Activated CD8-positive, alpha-beta memory T cell treated with anti-CD3 and anti-CD28 coated beads for 4 hours (primary cell): Measurements from ENCODE around the gene CDC14B.
A peak's percentile ranks its signal among the peaks of the same experiment; 100 is the strongest.

Experiments
- DNase-seq, 2 donors: peaks; one replicate each; pipeline ENCODE4 v3.0.0-alpha.2; 2020; ENCODE audit warnings: low read depth in 2 of 2

Gene CDC14B

DNA sequence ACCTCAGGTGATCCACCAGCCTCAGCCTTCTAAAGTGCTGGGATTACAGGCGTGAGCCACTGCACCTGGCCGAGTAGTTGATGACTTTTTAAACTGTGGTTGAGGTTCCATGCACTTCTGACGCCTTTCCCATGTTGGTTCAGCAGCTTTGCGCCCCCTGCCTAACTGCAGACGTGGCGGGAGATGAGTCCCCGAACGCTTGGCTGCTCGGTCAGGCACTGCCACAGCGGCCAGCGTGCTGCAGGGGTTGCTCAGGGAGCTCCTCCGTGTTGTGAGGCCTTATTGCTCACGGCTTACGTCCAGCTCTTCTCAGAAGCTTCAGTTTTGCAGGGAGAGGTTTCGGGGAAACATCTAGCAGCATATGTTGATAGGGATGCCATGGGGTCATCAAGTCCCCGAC lies 134.4 kb downstream of the CDC14B start:
- no peak for DNase-seq

DNA sequence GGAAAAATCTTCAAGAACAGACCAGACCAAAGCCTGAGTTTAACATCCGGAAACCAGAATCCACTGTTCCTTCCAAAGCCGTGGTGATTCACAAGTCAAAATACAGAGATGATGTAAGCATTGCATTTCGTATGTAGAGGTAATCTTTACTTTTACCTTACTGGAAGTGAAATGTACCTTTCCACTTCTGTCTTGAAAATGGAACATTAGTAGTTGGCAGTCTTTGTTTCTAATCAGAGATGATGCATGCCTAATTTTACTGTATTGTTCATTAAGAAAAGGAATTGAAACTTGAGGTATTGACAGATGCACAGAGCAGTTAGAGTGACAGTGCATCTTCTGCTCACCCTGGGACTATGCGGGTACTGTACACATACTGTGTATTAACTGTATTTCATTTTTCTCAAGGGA lies 135.1 kb downstream of the CDC14B start:
- no peak for DNase-seq

DNA sequence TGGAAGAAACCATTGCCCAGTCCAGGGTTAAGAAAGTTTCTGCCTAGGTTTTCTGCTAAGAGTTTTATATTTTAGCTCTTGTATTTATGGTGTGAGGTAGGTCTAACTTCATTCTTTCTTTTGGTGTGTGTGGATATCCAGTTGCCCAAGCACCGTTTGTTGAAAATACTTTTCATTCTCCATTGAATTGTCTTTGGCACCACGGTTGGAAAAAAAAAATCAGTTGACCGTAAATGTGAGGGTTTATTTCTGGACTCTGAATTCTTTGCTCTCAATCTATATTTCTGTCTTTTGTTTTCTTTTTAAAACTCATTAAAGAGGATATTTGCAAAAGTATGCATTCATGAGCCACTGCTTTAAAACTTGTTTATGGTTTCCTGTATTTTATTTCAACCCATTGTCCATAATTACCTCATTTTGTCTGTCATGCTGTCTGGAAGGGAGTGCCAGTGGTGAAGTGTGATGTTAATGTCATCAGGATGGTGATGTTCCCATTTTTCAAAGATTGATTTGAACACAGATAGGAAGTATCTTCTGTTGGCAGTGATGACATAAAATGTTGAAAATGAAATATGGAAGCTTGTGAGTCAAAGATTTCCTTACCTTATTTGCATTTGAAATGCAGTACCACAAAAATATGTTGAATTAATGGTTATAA lies 135.8 kb downstream of the CDC14B start:
- no peak for DNase-seq

DNA sequence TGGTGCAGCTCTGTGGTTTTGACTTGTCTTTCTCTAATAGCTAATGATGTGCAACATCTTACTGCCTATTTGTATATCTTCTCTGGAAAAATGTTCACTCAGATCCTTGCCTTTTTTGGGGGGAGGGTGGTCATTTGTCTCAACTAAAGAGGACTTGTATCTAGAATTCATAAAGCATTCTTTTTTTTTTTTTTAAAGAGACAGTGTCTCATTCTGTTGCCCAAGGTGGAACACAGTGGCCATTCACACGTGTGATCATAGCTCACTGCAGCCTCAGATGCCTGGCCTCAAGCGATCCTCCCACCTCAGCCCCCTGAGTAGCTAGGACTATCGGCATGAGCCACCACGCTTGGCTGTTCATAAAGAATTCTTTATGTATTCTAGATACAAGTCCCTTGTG lies 136.4 kb downstream of the CDC14B start:
- no peak for DNase-seq

DNA sequence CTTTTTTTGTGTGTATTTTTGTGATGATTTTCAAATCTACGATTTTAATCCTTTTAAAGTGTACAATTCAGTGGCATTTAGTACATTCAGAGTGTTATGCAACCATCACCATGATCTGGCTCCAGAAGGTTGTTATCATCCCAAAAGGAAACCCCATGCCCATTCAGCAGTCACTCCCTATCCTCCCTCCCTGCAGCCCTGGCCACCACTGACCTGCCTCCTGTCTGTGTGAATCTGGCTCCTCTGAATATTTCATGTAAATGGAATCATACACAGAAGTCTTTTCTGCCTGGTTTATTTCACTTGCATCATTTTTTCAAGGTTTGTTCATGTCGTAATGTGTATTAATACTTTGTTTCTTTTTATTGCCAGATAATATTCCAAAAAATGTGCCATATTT lies 137.2 kb downstream of the CDC14B start:
- no peak for DNase-seq

DNA sequence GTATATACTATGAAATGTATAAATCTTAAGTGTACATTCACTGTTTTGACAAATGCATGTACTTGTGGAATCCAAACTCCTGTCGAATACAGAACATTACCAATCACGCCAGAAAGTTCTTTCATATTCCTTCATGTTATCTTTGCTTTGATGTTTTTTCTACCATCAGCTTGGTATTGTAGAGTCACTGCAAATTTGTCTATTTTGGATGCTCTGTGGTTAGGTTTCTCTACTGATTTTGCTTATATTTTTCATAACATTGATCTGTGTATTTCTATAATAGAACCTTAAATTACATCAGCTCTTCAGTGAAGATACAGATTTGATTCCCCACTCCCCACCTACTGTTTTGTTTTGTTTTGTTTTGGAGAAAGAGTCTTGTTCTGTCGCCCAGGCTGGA lies 138.9 kb downstream of the CDC14B start:
- DNase-seq = no peak

DNA sequence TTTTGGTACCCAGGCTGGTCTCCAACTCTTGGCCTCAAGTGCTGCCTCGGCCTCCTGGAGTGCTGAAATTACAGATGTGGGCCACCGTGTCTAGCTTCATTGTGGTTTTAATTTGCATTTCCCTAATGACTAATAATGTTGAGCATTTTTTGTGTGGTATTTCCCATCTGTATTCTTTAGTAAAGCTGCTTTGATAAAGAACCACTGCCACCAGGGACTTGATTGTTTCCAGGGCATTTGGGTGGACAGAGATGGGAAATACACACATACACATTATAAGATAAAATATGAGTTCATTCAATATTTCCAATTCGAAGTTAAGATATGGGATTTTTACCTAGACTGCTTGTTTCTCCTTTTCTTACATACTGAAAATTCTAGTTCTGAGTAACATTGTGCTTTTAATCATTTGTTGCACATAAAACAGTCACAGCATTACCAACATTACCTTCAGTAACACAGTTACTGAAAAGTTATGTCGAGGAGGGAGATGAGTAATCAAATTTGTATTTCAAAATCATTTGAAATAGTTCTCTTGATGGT lies 140.7 kb downstream of the CDC14B start:
- DNase-seq = no peak

DNA sequence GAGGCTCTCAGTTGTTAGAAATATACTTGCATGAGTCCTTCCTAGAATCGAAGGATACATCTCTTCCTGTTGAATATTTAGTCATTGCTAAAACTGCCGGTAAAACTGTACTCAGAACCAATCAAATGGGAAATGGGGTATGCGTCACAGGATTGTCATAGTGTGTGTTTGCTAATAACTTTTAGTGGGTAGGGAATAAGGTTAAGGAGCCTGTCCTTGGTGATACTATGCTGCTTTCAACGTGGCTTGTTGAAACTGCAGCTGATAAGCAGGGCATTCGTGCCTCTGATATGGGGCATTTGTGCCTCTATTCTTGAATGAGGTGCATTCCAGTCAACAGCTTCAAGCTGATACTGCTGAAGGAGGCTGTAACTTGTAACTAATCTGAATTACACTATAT lies 143.1 kb downstream of the CDC14B start:
- DNase-seq = no peak

DNA sequence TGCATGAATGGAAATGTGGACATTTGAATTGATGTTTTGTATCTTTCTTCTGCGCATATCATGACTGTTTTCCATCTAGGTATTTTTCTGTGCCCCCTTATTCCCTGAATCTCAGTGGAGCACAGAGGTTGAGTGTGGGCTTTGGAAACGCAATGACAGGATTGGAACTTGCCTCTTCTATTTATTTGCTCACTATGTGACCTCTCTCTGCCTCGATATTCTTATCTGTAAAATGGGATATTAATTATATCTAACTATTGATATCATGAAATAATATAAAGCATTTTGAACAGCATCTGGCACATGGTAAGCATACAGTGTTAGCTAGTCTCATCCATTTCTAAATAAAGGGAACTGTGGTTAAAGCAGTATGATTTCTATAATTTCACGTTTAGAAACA lies 143.6 kb downstream of the CDC14B start:
- DNase-seq = no peak

DNA sequence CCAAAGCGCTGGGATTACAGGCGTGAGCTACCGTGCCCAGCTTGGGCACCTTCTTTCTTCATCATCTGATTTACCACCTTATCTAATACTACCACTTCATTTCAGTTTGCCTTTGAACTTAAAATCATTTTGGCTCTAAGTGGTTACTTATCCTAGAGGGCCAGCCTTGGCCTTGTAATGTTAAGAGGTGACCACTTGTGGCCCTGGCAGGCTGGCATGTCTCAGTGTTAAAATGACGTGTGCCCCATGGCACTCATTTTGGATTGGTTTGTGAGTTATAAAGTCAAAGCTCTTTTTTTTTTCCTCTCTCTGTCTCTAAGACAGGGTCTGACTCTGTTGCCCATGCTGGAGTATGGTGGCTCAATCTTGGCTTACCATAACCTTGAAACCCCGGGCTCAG lies 151.9 kb downstream of the CDC14B start:
- no peak for DNase-seq

DNA sequence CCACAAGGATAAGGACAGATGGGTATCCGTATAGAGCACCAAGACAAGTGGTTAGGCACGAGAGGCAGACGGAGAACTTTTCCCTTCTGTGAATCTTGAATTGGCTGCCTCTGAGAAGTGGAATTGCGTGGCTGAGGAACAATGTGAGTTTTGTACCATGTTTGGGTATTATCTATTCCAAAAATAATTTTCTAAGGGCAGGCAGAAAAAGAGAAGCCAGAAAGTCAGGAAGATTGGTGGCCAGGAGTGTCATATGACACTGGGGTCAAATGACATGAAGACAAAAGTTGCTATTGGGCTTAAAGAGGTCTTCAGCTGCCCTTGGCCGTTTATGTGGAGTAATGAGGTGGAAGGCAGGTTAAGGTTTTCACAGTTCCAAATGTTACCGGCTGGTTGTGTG lies 155.2 kb downstream of the CDC14B start:
- DNase-seq = no peak

DNA sequence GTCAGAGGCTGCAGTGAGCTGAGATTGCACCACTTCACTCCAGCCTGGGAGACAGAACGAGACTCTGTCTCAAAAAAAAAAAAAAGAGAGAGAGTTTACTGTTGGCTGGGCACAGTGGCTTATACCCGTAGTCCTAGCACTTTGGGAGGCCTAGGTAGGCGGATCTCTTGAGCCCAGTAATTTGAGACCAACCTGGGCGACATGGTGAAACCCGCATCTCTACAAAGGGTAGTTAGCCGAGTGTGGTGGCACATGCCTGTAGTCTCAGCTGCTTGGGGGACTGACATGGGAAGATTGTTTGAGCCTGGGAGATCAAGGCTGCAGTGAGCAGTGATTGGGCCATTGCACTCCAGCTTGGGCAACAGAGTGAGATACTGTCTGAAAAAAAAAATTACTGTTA lies 157.1 kb downstream of the CDC14B start:
- DNase-seq = no peak

DNA sequence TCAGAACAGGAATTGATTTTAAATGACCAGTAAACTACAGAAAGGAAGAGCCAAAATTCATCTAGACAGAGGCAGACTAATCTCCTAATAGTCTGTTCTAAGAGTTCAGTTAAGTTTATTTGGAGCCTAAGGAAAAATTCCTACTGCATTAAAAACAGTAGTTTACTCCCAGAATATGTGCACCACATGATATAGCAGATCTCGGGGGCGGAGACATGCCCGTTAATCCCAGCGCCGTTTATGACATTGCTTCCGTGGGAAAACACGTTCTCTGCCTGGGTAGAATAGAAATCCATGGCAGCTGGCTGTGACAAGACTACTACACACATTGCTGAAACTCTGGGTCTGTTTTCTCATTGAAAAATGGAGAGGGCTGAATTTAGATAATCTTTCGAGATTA lies 158.3 kb downstream of the CDC14B start:
- DNase-seq = no peak

DNA sequence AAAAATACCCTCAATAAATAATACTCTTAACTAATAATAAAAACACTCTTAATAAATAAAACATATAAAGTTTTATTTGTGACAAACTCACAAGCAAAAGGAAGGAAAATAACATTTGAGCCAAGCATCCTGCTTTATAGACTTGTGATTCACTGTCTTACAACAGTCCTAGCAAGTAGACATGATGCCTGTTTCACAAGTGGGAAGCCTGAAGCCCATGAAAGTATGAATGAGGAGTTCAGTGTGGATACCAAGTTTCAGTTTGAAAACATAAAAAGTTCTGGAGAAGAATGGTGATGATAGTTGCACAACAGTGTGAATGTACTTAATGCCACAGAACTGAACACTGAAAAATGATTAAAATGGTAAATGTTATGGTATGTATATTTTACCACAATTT lies 158.8 kb downstream of the CDC14B start:
- DNase-seq = no peak

DNA sequence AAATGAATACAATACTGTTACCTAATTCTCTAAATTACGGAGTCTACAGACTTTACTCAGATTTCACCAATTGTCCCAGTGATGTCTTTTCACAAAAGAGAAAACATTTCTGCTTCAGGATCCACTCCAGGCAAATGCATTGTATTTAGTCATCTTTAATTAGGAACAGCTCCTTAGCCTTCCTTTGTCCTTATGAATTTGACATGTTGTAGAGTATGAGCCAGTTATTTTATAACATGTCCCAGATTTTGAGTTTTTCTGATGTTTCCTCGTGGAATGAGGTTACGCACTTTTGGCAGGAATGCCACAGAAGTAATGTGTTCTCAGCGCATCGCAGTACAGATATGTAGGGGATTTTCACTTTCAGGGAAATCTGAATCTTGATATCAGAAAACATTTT lies 159.2 kb downstream of the CDC14B start:
- DNase-seq = no peak

DNA sequence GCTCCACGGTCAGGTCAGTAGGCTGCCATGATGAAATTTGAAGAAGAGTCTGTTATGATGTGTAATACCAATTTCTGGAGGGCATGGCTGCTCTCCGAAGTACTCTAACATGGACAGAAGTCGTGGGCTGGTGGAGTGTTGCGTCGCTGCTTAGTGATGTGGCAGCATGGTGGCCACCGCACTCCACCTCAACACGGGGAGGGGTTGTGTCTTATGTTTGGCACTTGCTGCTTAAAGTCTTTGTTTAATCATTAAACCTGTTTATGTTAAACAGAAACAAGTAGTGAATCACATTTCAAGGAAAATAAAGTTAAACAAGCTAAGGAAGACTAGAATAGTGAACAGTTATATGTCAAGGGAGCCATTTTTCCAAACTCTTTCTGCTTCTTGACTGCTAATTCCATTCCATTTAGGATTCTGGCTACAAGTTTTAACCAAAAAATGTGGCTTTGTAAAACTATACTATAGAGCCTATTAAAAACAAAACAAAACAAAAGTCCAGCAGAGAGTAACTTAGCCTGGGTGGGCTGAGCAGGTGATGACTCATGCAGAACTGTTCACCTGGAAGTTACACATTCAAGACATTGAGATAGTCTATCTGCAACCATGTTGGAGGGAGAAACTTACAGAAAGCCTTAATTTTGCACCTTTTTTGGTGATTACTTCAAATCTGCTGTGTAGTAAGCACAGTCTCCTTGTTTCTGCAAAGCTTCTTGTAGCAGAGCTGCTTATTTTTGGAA lies 160.2 kb downstream of the CDC14B start:
- no peak for DNase-seq

DNA sequence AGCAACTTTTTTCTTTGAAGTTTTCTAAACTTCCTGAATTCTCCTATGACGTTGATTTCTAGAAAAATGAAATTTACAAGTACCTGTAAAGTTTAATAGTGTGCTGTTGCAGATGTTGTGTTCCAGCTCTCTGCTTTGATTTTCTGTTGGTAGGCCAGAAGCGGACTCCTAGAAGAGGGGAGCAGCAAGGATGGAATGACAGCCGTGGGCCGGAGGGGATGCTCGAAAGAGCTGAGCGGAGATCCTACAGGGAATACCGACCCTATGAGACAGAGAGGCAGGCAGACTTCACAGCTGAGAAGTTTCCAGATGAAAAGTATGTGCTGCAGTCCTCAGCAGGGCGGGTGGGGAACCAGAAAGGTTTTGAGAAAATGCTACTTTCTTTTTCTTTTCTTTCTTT lies 161.4 kb downstream of the CDC14B start:
- DNase-seq = no peak

DNA sequence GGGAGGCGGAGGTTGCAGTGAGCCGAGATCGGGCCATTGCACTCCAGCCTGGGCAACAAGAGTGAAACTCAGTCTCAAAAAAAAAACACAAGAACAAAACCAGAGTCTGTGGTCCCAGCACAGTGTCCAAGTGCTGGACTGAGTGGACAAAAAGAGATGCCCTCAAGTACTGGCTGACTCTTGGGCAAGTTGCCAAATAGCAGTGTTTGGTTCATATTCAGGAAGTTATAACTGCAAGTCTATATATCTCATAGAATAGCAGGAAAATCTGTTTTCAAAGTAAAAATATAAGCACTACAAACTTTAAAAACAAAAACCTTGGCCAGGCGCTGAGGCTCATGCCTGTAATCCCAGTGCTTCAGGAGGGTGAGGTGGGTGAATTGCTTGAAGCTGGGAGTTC lies 162.4 kb downstream of the CDC14B start:
- no peak for DNase-seq

DNA sequence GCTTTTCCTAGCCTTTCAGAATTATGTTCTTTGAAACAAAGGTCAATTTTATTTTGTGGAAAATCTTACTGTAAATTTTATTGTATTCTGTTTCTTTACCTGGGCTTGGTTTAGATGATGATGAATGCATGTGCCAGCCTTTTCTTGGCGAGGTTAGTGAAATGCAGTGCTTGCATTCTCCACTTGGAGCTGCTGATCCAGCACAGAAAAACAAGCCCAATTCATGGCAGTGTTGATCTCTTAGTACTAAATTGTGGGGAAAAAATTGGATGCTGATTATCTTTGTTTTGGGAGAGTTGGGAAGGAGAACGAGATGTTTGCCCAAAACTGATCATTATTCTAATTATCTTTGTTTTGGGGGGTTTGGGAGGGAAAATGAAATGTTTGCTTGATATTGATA lies 166.0 kb downstream of the CDC14B start:
- no peak for DNase-seq

DNA sequence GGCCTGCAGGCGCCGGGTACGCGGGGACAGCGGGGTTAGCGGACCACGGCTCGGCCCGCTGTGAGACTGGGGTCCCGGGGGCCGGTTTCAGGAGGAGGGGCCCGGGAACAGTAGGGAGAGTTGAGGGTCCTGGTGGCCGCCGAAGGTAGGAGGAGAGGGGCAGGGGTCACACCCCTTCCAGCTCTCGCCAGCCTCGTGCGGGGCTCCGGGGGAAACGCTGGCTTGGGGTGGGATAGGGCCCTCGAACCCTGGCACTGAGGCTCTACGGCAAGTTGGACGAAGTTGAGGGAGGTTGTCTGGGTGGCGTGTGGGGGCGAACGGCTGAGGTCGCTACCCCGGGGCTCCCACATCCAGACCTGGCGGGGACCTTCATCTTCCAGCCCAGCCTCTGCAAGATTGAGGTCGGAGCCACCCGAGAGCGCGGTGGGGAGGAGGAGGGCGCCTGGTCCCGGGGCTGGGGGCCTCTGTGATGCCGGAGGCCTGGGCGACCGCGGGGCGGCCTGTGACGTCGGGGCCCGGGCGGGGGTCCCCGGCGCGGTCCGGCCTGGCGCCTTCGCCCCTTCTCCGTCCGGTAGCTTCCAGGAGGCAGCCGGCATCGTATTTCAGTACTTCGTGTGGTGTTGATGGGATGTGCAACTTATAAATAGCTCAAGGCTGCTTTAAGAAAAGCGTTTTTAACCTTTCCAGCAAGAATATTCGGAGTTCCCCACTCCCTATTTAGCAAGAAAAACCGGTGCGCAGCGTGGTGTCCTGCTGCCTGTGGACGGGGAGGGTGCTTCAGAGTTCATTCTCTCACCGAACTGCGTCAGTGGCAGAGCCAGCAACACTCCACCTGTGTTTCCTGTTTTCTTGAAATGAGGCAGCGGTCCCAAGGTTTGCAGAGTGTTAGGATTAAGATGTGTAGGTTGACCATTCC lies 168.8 kb downstream of the CDC14B start:
- DNase-seq = peak in 1 of 2 donors; percentile 16
